RCC 7860 (cell line): ENCODE data around the gene FOXO4.
"Not testable (repeated sequence)": the region's sequence is repeated elsewhere in the genome, so short reads cannot be mapped to it uniquely, and the experiment has no call there.

ENCODE experiments used
- DNase-seq: peaks from one replicate; pipeline ENCODE4 v3.0.0-alpha.2; 2015; ENCODE audit warnings: low spot score
- FAIRE-seq: peaks from 2 replicates; lab custom pipeline; 2012; peaks lifted over from hg19 to GRCh38; lab: Jason Lieb, UNC

FOXO4 gene

GRCh38 chrX:71095555-71095980 is at the start of gene FOXO4:
FOXO4 (plus strand) TSS chrX:71095851; CDS start chrX:71096529, 678 bp downstream.
- peak; percentile 66 for DNase-seq
- FAIRE-seq, result peak; percentile 54

- FAIRE-seq, DNase-seq: not testable (repeated sequence)
These were observed 47.8 kb upstream of the FOXO4 start for GRCh38 chrX:71047891-71048290.

- no peak for FAIRE-seq
- DNase-seq, result no peak
These were observed 42.9 kb upstream of the FOXO4 start for GRCh38 chrX:71052721-71053120.

- FAIRE-seq, result no peak
- no peak for DNase-seq
These were observed 42.4 kb upstream of the FOXO4 start for GRCh38 chrX:71053217-71053621.

GRCh38 chrX:71056867-71057266 is 38.8 kb upstream of the FOXO4 start:
- FAIRE-seq (no peak), DNase-seq (no peak)

GRCh38 chrX:71057848-71058530 is 37.7 kb upstream of the FOXO4 start:
- DNase-seq (no peak), FAIRE-seq (no peak)

- DNase-seq (no peak), FAIRE-seq (no peak)
These were observed 35.5 kb upstream of the FOXO4 start for GRCh38 chrX:71060127-71060526.

GRCh38 chrX:71067089-71067488 is 28.6 kb upstream of the FOXO4 start:
- no peak for DNase-seq

GRCh38 chrX:71067712-71068043 is 28.0 kb upstream of the FOXO4 start:
- DNase-seq, result peak; percentile 4
- FAIRE-seq, result no peak

More at GRCh38 chrX:71067089-71067488, 28.6 kb upstream of the FOXO4 start:
- no peak for FAIRE-seq

GRCh38 chrX:71068044-71068918 is 27.4 kb upstream of the FOXO4 start, which contains the start of gene SNX12:
SNX12 (minus strand) TSS chrX:71068334; CDS start chrX:71068306, 28 bp downstream.
- peak; percentile 84 for DNase-seq
- FAIRE-seq, result peak; percentile 81

GRCh38 chrX:71070531-71070930 is 25.1 kb upstream of the FOXO4 start:
- DNase-seq, result no peak
- no peak for FAIRE-seq

- DNase-seq (no peak), FAIRE-seq (no peak)
These were observed 14.1 kb upstream of the FOXO4 start for GRCh38 chrX:71081330-71082123.

- no peak for FAIRE-seq
These were observed 13.5 kb upstream of the FOXO4 start for GRCh38 chrX:71082124-71082647.

GRCh38 chrX:71082822-71083221 is 12.8 kb upstream of the FOXO4 start:
- no peak for FAIRE-seq
- no peak for DNase-seq

More at GRCh38 chrX:71082124-71082647, 13.5 kb upstream of the FOXO4 start:
- DNase-seq, result no peak

- FAIRE-seq, result no peak
These were observed 9.8 kb upstream of the FOXO4 start for GRCh38 chrX:71085900-71086299.

GRCh38 chrX:71091263-71091662 is 4.4 kb upstream of the FOXO4 start:
- FAIRE-seq (no peak), DNase-seq (no peak)

More at GRCh38 chrX:71085900-71086299, 9.8 kb upstream of the FOXO4 start:
- no peak for DNase-seq

GRCh38 chrX:71095033-71095432 is 618 bp upstream of the FOXO4 start:
- DNase-seq (no peak), FAIRE-seq (no peak)

- FAIRE-seq, result no peak
These were observed 519 bp downstream of the FOXO4 start for GRCh38 chrX:71095981-71096759.

GRCh38 chrX:71096760-71097032 is 1.0 kb downstream of the FOXO4 start:
- DNase-seq (no peak), FAIRE-seq (no peak)

More at GRCh38 chrX:71095981-71096759, 519 bp downstream of the FOXO4 start:
- no peak for DNase-seq

- FAIRE-seq (no peak), DNase-seq (no peak)
These were observed 2.7 kb downstream of the FOXO4 start for GRCh38 chrX:71098302-71098701.
